ENCODE data around the gene CP.
A peak's percentile ranks its signal among the peaks of the same experiment; 100 is the strongest.

CP gene

GRCh38 chr3:149152420-149152819 is 69.2 kb downstream of the CP start:
- Histone ChIP-seq H4K20me1 (ENCODE audit: insufficient read depth, low read length) (no peaks in the 10 kb centered on the region), H3K4me3 (ENCODE audit: low read depth in 1 of 2, low read length in 2 of 2) (no peak overlapping the region), H3K4me1 (ENCODE audit: insufficient read depth, low read length) (no peaks in the 10 kb centered on the region), H3K27me3 (ENCODE audit: insufficient read depth, low read length, poor library complexity) (no peaks in the 10 kb centered on the region), H3K36me3 (ENCODE audit: insufficient read depth, low read length) (peaks cover 64% of the 10 kb centered on the region), H3K9ac (ENCODE audit: low read depth, low read length) (no peak overlapping the region), H3K4me2 (ENCODE audit: insufficient read depth, low read length) (no peak overlapping the region), H2AFZ (ENCODE audit: low read depth, low read length) (no peak overlapping the region), H3K79me2 (ENCODE audit: insufficient read depth, low read length) (no peaks in the 10 kb centered on the region), H3K27ac (ENCODE audit: low read length) (no peak overlapping the region), H3K9me3 (ENCODE audit: insufficient read depth, low read length, severe bottlenecking) (no peaks in the 10 kb centered on the region)
- DNase-seq, result no peak
- peak; percentile 40; the same call in 1 of the 3 replicates for ATAC-seq (ENCODE audit: insufficient read depth, low read depth)
- TF ChIP-seq, protein P1, sequence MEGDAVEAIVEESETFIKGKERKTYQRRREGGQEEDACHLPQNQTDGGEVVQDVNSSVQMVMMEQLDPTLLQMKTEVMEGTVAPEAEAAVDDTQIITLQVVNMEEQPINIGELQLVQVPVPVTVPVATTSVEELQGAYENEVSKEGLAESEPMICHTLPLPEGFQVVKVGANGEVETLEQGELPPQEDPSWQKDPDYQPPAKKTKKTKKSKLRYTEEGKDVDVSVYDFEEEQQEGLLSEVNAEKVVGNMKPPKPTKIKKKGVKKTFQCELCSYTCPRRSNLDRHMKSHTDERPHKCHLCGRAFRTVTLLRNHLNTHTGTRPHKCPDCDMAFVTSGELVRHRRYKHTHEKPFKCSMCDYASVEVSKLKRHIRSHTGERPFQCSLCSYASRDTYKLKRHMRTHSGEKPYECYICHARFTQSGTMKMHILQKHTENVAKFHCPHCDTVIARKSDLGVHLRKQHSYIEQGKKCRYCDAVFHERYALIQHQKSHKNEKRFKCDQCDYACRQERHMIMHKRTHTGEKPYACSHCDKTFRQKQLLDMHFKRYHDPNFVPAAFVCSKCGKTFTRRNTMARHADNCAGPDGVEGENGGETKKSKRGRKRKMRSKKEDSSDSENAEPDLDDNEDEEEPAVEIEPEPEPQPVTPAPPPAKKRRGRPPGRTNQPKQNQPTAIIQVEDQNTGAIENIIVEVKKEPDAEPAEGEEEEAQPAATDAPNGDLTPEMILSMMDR (IDR thresholded peaks at IDR 0.05; ENCODE audit: borderline replicate concordance, extremely low read depth, low read length, poor library complexity, severe bottlenecking), result no peak
- no peak for TF ChIP-seq EZH2 (IDR thresholded peaks at IDR 0.05; ENCODE audit: borderline replicate concordance, low read depth, low read length, severe bottlenecking)

GRCh38 chr3:149151843-149152242 is 69.8 kb downstream of the CP start:
- Histone ChIP-seq H3K4me3 (ENCODE audit: low read depth in 1 of 2, low read length in 2 of 2) (no peak overlapping the region), H3K9ac (ENCODE audit: low read depth, low read length) (no peak overlapping the region), H3K4me1 (ENCODE audit: insufficient read depth, low read length) (no peaks in the 10 kb centered on the region), H3K27me3 (ENCODE audit: insufficient read depth, low read length, poor library complexity) (no peaks in the 10 kb centered on the region), H3K36me3 (ENCODE audit: insufficient read depth, low read length) (peaks cover 64% of the 10 kb centered on the region), H4K20me1 (ENCODE audit: insufficient read depth, low read length) (no peaks in the 10 kb centered on the region), H3K27ac (ENCODE audit: low read length) (no peak overlapping the region), H3K79me2 (ENCODE audit: insufficient read depth, low read length) (no peaks in the 10 kb centered on the region), H2AFZ (ENCODE audit: low read depth, low read length) (no peak overlapping the region), H3K4me2 (ENCODE audit: insufficient read depth, low read length) (no peak overlapping the region), H3K9me3 (ENCODE audit: insufficient read depth, low read length, severe bottlenecking) (no peaks in the 10 kb centered on the region)
- ATAC-seq (ENCODE audit: insufficient read depth, low read depth), result no peak
- TF ChIP-seq EZH2 (IDR thresholded peaks at IDR 0.05; ENCODE audit: borderline replicate concordance, low read depth, low read length, severe bottlenecking), result no peak
- TF ChIP-seq, protein P1 (IDR thresholded peaks at IDR 0.05; ENCODE audit: borderline replicate concordance, extremely low read depth, low read length, poor library complexity, severe bottlenecking), result no peak
- DNase-seq, result no peak

DNA sequence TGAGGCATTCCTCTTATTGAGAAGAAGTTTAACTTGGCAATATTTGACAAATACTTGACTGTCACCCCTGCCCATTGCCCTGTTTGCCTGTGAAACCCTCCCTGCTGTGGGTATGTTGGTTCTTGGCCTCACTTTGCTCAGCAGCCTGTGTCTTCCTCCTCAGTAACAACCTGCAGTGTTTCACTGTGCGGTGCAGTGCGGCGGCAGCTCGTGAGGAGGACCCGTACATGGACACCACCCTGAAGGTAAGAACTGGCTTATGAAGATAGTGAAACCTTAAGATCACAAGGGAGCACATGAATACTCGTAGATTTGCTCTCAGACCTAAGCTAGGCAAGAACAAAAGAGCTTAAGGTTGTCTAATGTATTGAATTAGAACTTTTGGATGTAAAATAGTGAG is 71.2 kb downstream of the CP start:
- H3K36me3 ChIP-seq (ENCODE audit: insufficient read depth, low read length), result peaks cover 65% of the 10 kb centered on the region
- no peak overlapping the region for H3K4me3 ChIP-seq (ENCODE audit: low read depth in 1 of 2, low read length in 2 of 2)
- no peak for ATAC-seq (ENCODE audit: insufficient read depth, low read depth)
- H3K27me3 ChIP-seq (ENCODE audit: insufficient read depth, low read length, poor library complexity), result no peaks in the 10 kb centered on the region
- H3K4me1 ChIP-seq (ENCODE audit: insufficient read depth, low read length), result no peaks in the 10 kb centered on the region
- H3K9me3 ChIP-seq (ENCODE audit: insufficient read depth, low read length, severe bottlenecking), result no peaks in the 10 kb centered on the region
- no peak overlapping the region for H2AFZ ChIP-seq (ENCODE audit: low read depth, low read length)
- H3K27ac ChIP-seq (ENCODE audit: low read length), result no peak overlapping the region
- no peak for DNase-seq
- no peak for TF ChIP-seq EZH2 (IDR thresholded peaks at IDR 0.05; ENCODE audit: borderline replicate concordance, low read depth, low read length, severe bottlenecking)
- TF ChIP-seq, protein P1 (IDR thresholded peaks at IDR 0.05; ENCODE audit: borderline replicate concordance, extremely low read depth, low read length, poor library complexity, severe bottlenecking), result no peak
- no peaks in the 10 kb centered on the region for H3K79me2 ChIP-seq (ENCODE audit: insufficient read depth, low read length)
- no peaks in the 10 kb centered on the region for H4K20me1 ChIP-seq (ENCODE audit: insufficient read depth, low read length)
- no peak overlapping the region for H3K4me2 ChIP-seq (ENCODE audit: insufficient read depth, low read length)
- H3K9ac ChIP-seq (ENCODE audit: low read depth, low read length), result no peak overlapping the region

GRCh38 chr3:149145974-149146373 is 75.7 kb downstream of the CP start:
- no peaks in the 10 kb centered on the region for H3K4me1 ChIP-seq (ENCODE audit: insufficient read depth, low read length)
- peaks cover 59% of the 10 kb centered on the region for H3K36me3 ChIP-seq (ENCODE audit: insufficient read depth, low read length)
- no peak overlapping the region for H3K27ac ChIP-seq (ENCODE audit: low read length)
- H4K20me1 ChIP-seq (ENCODE audit: insufficient read depth, low read length), result no peaks in the 10 kb centered on the region
- ATAC-seq (ENCODE audit: insufficient read depth, low read depth) (no peak), DNase-seq (no peak)
- H3K9ac ChIP-seq (ENCODE audit: low read depth, low read length), result no peak overlapping the region
- no peak overlapping the region for H2AFZ ChIP-seq (ENCODE audit: low read depth, low read length)
- H3K4me2 ChIP-seq (ENCODE audit: insufficient read depth, low read length), result no peak overlapping the region
- H3K9me3 ChIP-seq (ENCODE audit: insufficient read depth, low read length, severe bottlenecking), result no peaks in the 10 kb centered on the region
- no peaks in the 10 kb centered on the region for H3K79me2 ChIP-seq (ENCODE audit: insufficient read depth, low read length)
- H3K27me3 ChIP-seq (ENCODE audit: insufficient read depth, low read length, poor library complexity), result no peaks in the 10 kb centered on the region
- TF ChIP-seq, protein P1 (IDR thresholded peaks at IDR 0.05; ENCODE audit: borderline replicate concordance, extremely low read depth, low read length, poor library complexity, severe bottlenecking), result no peak
- TF ChIP-seq EZH2 (IDR thresholded peaks at IDR 0.05; ENCODE audit: borderline replicate concordance, low read depth, low read length, severe bottlenecking), result no peak
- H3K4me3 ChIP-seq (ENCODE audit: low read depth in 1 of 2, low read length in 2 of 2), result no peak overlapping the region

All from DND-41 (cell line).